Measurements from ENCODE around the gene LRRC73. TPM values are rescaled to one million over a fixed set of nuclear protein-coding genes. Genes with fewer than 3 reads are reported as not detected.

Gene LRRC73
- total RNA-seq, 1 donor from 2014 or later, result not detected

GRCh38 chr6:43496370-43497128, 13.6 kb downstream of the LRRC73 start:
- peaks cover 1% of the 10 kb centered on the region for H3K36me3 ChIP-seq (ENCODE audit: control insufficient read depth, insufficient read depth, low read length)
- H3K4me3 ChIP-seq (ENCODE audit: low read depth, low read length), result no peak overlapping the region
- DNase-seq (ENCODE audit: low read depth), result no peak
- no peaks in the 10 kb centered on the region for H3K27me3 ChIP-seq (ENCODE audit: control insufficient read depth, insufficient read depth, low read length)
- TF ChIP-seq CTCF (IDR thresholded peaks at IDR 0.05; ENCODE audit: insufficient read depth, low read length, poor library complexity, severe bottlenecking), result peak; percentile 75

GRCh38 chr6:43495409-43495941, 14.7 kb downstream of the LRRC73 start:
- no peaks in the 10 kb centered on the region for H3K27me3 ChIP-seq (ENCODE audit: control insufficient read depth, insufficient read depth, low read length)
- no peak overlapping the region for H3K4me3 ChIP-seq (ENCODE audit: low read depth, low read length)
- H3K36me3 ChIP-seq (ENCODE audit: control insufficient read depth, insufficient read depth, low read length), result no peaks in the 10 kb centered on the region
- peak; percentile 19 for TF ChIP-seq CTCF (IDR thresholded peaks at IDR 0.05; ENCODE audit: insufficient read depth, low read length, poor library complexity, severe bottlenecking)
- no peak for DNase-seq (ENCODE audit: low read depth)

DNA sequence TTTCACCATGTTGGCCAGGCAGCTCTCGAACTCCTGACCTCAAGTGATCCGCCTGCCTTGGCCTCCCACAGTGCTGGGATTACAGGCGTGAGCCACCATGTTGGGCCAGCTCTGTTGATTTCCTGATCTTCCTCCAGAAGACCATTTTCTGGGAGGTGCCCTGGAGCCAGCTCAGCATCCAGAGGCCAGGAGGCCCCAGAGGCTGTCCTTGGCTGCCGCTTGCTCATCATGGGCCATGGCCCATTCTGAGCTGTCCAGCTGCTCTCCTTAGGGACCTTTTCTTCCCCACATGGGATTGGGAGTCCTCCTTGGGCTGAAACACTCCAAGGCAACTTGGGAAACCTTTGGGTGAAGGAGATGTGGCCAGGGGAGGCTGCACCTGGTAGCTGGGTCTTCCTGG, 15.4 kb downstream of the LRRC73 start:
- Histone ChIP-seq H3K4me3 (ENCODE audit: low read depth, low read length) (no peak overlapping the region), H3K27me3 (ENCODE audit: control insufficient read depth, insufficient read depth, low read length) (no peaks in the 10 kb centered on the region), H3K36me3 (ENCODE audit: control insufficient read depth, insufficient read depth, low read length) (no peaks in the 10 kb centered on the region)
- no peak for DNase-seq (ENCODE audit: low read depth)
- TF ChIP-seq CTCF (IDR thresholded peaks at IDR 0.05; ENCODE audit: insufficient read depth, low read length, poor library complexity, severe bottlenecking), result no peak

DNA sequence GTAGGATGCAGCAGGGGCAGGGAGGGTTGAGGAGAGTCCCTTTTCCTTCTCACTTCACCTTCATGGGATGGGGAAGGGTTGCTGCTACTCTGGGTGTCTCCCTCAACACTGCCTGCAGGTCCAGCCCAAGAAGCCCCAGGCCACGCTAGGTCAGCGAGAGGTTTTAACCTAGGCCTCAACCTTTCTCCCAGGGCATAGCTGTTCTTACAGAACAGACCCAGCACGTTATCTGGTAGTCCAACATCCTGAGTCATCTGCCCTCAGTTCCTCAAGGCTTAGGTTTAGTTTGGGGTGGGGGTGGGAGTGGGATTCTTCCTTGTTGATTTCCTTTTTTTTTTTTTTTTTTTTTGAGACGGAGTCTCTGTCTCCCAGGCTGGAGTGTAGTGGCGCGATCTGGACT, 15.8 kb downstream of the LRRC73 start:
- no peaks in the 10 kb centered on the region for H3K36me3 ChIP-seq (ENCODE audit: control insufficient read depth, insufficient read depth, low read length)
- DNase-seq (ENCODE audit: low read depth), result no peak
- H3K4me3 ChIP-seq (ENCODE audit: low read depth, low read length), result no peak overlapping the region
- H3K27me3 ChIP-seq (ENCODE audit: control insufficient read depth, insufficient read depth, low read length), result no peaks in the 10 kb centered on the region
- no peak for TF ChIP-seq CTCF (IDR thresholded peaks at IDR 0.05; ENCODE audit: insufficient read depth, low read length, poor library complexity, severe bottlenecking)

DNA sequence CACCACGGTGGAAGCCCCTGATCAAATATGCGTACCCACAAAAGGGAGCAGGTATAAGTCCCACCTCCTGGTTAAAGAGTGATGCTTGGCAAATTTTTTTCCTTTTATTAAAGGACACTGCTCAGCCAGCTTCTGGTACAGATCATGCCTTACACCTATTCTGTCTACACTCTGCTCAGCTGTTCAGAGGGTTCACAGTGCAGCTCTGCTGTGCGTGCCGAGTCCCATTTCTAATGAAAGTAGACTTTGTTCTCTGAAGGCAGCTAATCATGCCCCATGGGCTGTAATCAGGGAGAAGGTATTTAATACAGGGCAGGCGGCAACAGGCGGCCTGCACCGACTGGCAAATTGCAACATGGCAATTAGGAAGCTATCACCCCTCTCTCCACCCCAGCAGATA, 16.3 kb downstream of the LRRC73 start:
- DNase-seq (ENCODE audit: low read depth), result no peak
- TF ChIP-seq CTCF (IDR thresholded peaks at IDR 0.05; ENCODE audit: insufficient read depth, low read length, poor library complexity, severe bottlenecking), result no peak
- H3K4me3 ChIP-seq (ENCODE audit: low read depth, low read length), result no peak overlapping the region
- H3K27me3 ChIP-seq (ENCODE audit: control insufficient read depth, insufficient read depth, low read length), result no peaks in the 10 kb centered on the region
- no peaks in the 10 kb centered on the region for H3K36me3 ChIP-seq (ENCODE audit: control insufficient read depth, insufficient read depth, low read length)

GRCh38 chr6:43493230-43493629, 16.9 kb downstream of the LRRC73 start:
- no peaks in the 10 kb centered on the region for H3K36me3 ChIP-seq (ENCODE audit: control insufficient read depth, insufficient read depth, low read length)
- TF ChIP-seq CTCF (IDR thresholded peaks at IDR 0.05; ENCODE audit: insufficient read depth, low read length, poor library complexity, severe bottlenecking), result no peak
- no peak overlapping the region for H3K4me3 ChIP-seq (ENCODE audit: low read depth, low read length)
- H3K27me3 ChIP-seq (ENCODE audit: control insufficient read depth, insufficient read depth, low read length), result no peaks in the 10 kb centered on the region
- DNase-seq (ENCODE audit: low read depth), result no peak

All from kidney epithelial cell (primary cell).